ENCODE results near the gene KLK2. TPM values are rescaled to one million over a fixed set of nuclear protein-coding genes. Genes with fewer than 3 reads are reported as not detected.

KLK2 gene
- total RNA-seq, 1 donor from 2014 or later: not detected

GRCh38 chr19:50831026-50831396 lies 42.2 kb upstream of the KLK2 start:
- Mint-ChIP-seq H3K27me3 (peaks cover 34% of the 10 kb centered on the region), H3K4me1 (ENCODE audit: unreplicated experiment) (no peaks in the 10 kb centered on the region), H3K4me3 (peak overlapping the region; percentile 52), H3K27ac (no peak overlapping the region), H3K36me3 (no peaks in the 10 kb centered on the region), H3K9me3 (no peaks in the 10 kb centered on the region)
- TF ChIP-seq CTCF (conservative IDR thresholded peaks at IDR 0.05): no peak
- no peak for DNase-seq (ENCODE audit: extremely low spot score, unreplicated experiment)

DNA sequence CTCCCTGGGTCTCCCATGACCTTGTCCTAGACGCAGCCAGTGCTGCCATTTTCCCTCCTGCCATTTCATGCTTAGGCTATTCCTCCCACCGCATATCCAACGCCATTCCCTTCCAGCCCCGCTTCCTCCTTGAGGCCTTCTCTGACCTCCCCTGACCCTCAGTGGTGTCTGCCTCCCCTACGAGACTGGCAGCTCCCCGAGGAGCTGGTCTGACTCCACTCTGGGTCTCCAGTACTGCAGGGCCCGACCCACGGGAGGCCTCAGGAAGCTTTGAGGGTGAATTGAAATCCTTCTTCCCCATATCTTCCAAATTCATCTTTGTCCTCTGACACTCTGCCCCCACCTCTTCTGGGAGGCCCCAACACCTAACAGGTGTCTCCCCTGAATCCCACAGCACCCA lies 40.6 kb upstream of the KLK2 start:
- H3K27ac Mint-ChIP-seq: no peak overlapping the region
- H3K27me3 Mint-ChIP-seq: peaks cover 38% of the 10 kb centered on the region
- no peak for TF ChIP-seq CTCF (conservative IDR thresholded peaks at IDR 0.05)
- no peaks in the 10 kb centered on the region for H3K36me3 Mint-ChIP-seq
- no peaks in the 10 kb centered on the region for H3K9me3 Mint-ChIP-seq
- no peak overlapping the region for H3K4me3 Mint-ChIP-seq
- no peak for DNase-seq (ENCODE audit: extremely low spot score, unreplicated experiment)
- H3K4me1 Mint-ChIP-seq (ENCODE audit: unreplicated experiment): no peaks in the 10 kb centered on the region

- no peaks in the 10 kb centered on the region for H3K4me1 Mint-ChIP-seq (ENCODE audit: unreplicated experiment)
Measured at GRCh38 chr19:50833117-50833801, 40.0 kb upstream of the KLK2 start, which contains the start of gene KLK15. Gene KLK15, minus strand, starts transcription at chr19:50833574. Its CDS starts 2,082 bp downstream, at chr19:50831492.

GRCh38 chr19:50833802-50834167 lies 39.5 kb upstream of the KLK2 start:
- TF ChIP-seq CTCF (conservative IDR thresholded peaks at IDR 0.05): no peak
- DNase-seq (ENCODE audit: extremely low spot score, unreplicated experiment): no peak
- Mint-ChIP-seq H3K36me3 (no peaks in the 10 kb centered on the region), H3K27me3 (peaks cover 39% of the 10 kb centered on the region), H3K4me3 (peak overlapping the region; percentile 53), H3K4me1 (ENCODE audit: unreplicated experiment) (no peaks in the 10 kb centered on the region), H3K27ac (no peak overlapping the region), H3K9me3 (no peaks in the 10 kb centered on the region)

More at GRCh38 chr19:50833117-50833801, 40.0 kb upstream of the KLK2 start, which contains the start of gene KLK15:
- DNase-seq (ENCODE audit: extremely low spot score, unreplicated experiment): no peak
- H3K9me3 Mint-ChIP-seq: no peaks in the 10 kb centered on the region
- no peak for TF ChIP-seq CTCF (conservative IDR thresholded peaks at IDR 0.05)
- peaks cover 37% of the 10 kb centered on the region for H3K27me3 Mint-ChIP-seq
- no peak within 1 kb of the TSS for H3K27ac Mint-ChIP-seq
- no peaks in the 10 kb centered on the region for H3K36me3 Mint-ChIP-seq
- peak within 1 kb of the TSS; percentile 53 for H3K4me3 Mint-ChIP-seq

GRCh38 chr19:50835103-50835784 lies 38.0 kb upstream of the KLK2 start:
- no peaks in the 10 kb centered on the region for H3K36me3 Mint-ChIP-seq
- peak overlapping the region; percentile 90 for H3K4me3 Mint-ChIP-seq

More at GRCh38 chr19:50835103-50835784, 38.0 kb upstream of the KLK2 start:
- no peak for TF ChIP-seq CTCF (conservative IDR thresholded peaks at IDR 0.05)
- H3K4me1 Mint-ChIP-seq (ENCODE audit: unreplicated experiment): no peaks in the 10 kb centered on the region
- no peaks in the 10 kb centered on the region for H3K9me3 Mint-ChIP-seq
- peaks cover 42% of the 10 kb centered on the region for H3K27me3 Mint-ChIP-seq
- peak overlapping the region; percentile 69 for H3K27ac Mint-ChIP-seq
- DNase-seq (ENCODE audit: extremely low spot score, unreplicated experiment): no peak
